LNCAP (cell line): ENCODE measurements around the gene SFT2D3.

Experiments
- CTCF ChIP-seq: fragments of 450-650 bp; IDR thresholded peaks from 2 replicates; pipeline ENCODE4 v1.5.1; 2017; ENCODE audit warnings: mild to moderate bottlenecking

The SFT2D3 gene

GRCh38 chr2:127670055-127670956 lies 31.0 kb upstream of the SFT2D3 start:
- TF ChIP-seq CTCF, result no peak

- TF ChIP-seq CTCF, result no peak
These were observed 30.4 kb upstream of the SFT2D3 start for GRCh38 chr2:127670957-127671290.

- TF ChIP-seq CTCF, result no peak
These were observed 29.6 kb upstream of the SFT2D3 start for GRCh38 chr2:127671557-127672302.

GRCh38 chr2:127672341-127673224 lies 28.7 kb upstream of the SFT2D3 start:
- TF ChIP-seq CTCF, result no peak

GRCh38 chr2:127673291-127674069 lies 27.8 kb upstream of the SFT2D3 start:
- no peak for TF ChIP-seq CTCF

GRCh38 chr2:127674241-127675209 lies 26.8 kb upstream of the SFT2D3 start:
- no peak for TF ChIP-seq CTCF
